GOT3 (cell line): ENCODE data around the gene ENOSF1.
"Not testable (repeated sequence)": the region's sequence is repeated elsewhere in the genome, so short reads cannot be mapped to it uniquely, and the experiment has no call there.

Source experiments
- DNase-seq: peaks from one replicate; lab custom pipeline; 2025; ENCODE audit warnings: mixed read lengths; lab: John Stamatoyannopoulos, UW

Gene ENOSF1, protein sequence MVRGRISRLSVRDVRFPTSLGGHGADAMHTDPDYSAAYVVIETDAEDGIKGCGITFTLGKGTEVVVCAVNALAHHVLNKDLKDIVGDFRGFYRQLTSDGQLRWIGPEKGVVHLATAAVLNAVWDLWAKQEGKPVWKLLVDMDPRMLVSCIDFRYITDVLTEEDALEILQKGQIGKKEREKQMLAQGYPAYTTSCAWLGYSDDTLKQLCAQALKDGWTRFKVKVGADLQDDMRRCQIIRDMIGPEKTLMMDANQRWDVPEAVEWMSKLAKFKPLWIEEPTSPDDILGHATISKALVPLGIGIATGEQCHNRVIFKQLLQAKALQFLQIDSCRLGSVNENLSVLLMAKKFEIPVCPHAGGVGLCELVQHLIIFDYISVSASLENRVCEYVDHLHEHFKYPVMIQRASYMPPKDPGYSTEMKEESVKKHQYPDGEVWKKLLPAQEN

GRCh38 chr18:712401-713134, at the start of gene ENOSF1:
ENOSF1 (minus strand) TSS chr18:712630; CDS start chr18:712587, 43 bp downstream.
- DNase-seq = peak; percentile 28

GRCh38 chr18:759864-760263, 47.4 kb upstream of the ENOSF1 start:
- not testable (repeated sequence) for DNase-seq

GRCh38 chr18:755506-755905, 43.1 kb upstream of the ENOSF1 start:
- no peak for DNase-seq

DNA sequence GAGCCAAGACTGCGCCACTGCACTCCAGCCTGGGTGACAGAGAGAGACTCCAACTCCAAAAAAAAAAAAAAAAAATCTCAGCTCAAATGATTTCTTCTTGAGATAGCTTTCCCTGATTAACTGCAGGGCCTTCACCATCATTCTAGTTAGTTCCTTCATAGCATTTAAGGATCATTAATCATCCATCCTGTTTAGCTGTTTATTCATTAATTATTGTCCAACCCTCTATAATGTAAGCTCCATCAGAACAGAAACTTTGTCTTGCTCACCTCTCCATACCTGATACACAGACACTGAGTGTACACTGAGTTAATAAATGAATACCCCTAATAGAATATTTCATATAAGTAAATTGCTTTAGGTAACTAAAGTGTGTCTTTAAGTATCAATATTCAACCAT, 42.2 kb upstream of the ENOSF1 start:
- DNase-seq = no peak

GRCh38 chr18:750456-750855, 38.0 kb upstream of the ENOSF1 start:
- DNase-seq = no peak

DNA sequence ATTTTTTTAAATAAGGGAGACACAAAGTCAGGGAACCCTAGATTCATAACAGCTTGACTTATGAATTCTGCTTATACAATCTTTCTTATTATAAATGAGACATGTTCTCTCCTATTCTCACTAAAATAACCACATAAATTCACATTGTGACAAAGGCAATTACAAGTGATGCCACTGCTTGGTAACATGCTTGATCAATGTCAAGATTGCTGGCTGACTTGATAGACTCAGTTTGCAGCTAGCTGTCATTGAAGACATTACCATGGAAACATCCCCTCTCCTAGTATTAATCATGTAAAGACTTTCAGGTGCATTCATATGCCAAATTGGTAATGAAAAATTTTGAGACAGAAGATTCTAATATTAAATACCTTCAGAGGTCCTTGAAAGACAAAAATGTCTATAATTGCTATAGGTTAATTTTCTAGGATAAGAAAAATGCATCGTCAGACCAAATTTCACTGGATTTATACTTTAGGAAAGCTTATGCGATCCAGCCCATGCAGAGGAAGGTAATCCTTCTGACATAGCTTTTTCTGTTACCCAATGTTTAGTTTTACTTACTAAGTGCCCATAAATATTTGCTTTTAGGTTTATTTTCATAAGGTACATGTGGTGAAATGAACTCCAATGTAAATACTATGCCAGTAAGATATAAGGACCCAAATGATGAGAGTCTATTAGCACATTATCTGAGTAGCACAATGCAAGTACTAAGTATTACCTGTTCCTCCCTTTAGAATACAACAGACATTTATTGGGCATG, 32.6 kb upstream of the ENOSF1 start:
- no peak for DNase-seq

GRCh38 chr18:741931-742512, 29.6 kb upstream of the ENOSF1 start:
- no peak for DNase-seq

DNA sequence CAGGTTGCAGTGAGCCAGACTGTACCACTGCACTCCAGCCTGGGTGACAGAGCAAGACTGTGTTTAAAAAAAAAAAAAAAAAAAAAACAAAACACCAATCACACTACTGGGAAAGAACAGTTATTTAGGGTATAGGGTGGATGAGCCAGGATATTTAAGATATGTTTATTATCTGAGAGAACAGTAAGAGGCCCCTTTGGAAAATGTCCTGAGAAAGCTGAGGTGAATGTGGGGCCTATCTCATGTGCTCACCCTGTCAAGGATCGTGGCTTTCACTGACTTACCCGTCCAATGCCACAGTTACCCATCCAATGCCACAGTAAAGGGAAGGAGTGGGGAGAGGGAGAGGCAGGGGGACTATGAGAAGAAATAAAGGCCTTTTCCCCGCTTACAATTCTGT, 19.9 kb upstream of the ENOSF1 start:
- DNase-seq = no peak

DNA sequence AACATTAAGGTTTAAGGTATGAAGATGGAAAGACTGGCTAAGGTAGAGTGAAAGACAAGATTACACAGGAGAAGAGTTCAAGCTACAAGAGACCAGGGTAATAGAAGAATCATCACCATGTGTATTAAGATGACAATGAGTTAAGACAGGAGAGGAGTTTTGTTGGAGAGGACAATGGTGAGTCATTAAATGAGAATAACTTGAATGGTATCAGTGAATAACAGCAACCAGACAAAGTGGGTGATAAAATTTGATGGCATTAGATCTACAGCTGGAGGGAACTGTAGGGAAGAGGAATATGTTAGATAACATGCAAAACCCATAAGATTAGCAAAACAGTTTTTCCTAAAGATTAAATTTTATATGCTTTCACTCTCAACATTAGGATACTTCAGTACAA, 18.8 kb upstream of the ENOSF1 start:
- DNase-seq = no peak

GRCh38 chr18:730692-731091, 18.3 kb upstream of the ENOSF1 start:
- no peak for DNase-seq

GRCh38 chr18:730120-730519, 17.7 kb upstream of the ENOSF1 start:
- DNase-seq = not testable (repeated sequence)

DNA sequence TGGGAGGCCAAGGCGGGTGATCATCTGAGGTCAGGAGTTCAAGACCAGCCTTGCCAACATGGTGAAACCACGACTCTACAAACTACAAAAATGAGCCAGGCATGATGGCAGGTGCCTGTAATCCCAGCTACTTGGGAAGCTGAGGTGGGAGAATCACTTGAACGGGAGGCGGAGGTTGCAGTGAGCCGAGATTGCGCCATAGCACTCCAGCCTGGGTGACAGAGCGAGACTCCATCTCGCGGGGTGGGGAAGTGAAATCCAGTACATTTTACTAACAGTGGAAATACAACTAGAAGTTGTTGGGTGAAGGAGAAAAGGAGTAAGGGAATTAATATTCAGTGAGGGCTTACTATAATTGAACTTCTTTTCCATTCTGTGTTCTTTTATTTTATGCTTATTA, 13.2 kb upstream of the ENOSF1 start:
- DNase-seq = no peak

DNA sequence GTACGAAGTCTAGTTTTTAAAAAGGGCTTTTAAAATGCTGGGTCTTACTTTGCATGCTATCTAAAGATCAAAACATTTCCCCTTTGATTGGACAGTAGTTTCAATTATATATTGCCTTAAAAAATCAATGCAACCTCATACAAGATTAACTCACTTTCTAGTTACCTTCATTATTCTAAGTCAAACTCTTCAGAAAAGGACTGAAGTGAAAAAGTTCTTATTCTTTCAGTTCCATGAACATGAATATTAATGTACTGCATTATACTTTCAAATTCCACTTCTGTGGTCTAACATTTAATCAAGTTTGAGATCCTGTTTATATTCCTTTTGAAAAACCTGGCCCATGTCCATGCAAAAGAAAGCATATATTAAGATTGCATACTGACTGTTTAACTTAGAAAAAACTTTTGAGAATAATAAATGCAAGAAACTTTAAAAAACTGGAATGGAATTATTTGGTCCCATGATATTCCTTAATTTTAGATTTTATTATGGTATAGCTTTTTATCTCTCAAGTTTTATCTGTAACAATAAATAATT, 11.2 kb upstream of the ENOSF1 start:
- no peak for DNase-seq

- no peak for DNase-seq
Measured at GRCh38 chr18:717003-717402, 4.6 kb upstream of the ENOSF1 start.

GRCh38 chr18:715626-716025, 3.2 kb upstream of the ENOSF1 start:
- DNase-seq = no peak

DNA sequence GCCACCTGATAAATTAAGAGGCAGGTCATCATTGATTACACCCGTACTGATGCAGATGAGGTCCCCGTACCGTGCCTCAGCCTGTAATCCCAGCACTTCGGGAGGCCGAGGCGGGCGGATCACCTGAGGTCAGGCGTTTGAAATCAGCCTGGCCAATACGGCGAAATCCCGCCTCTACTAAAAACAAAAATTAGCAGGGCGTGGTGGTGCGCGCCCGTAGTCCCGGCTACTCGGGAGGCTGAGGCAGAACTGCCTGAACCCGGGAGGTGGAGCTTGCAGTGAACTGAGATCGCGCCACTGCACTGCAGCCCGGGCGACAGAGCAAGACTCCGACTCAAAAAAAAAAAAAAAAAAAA, 683 bp upstream of the ENOSF1 start:
- no peak for DNase-seq

GRCh38 chr18:711657-712400, 601 bp downstream of the ENOSF1 start:
- no peak for DNase-seq

- DNase-seq = no peak
Measured at GRCh38 chr18:711310-711656, 1.1 kb downstream of the ENOSF1 start.

GRCh38 chr18:710418-711300, 1.8 kb downstream of the ENOSF1 start:
- DNase-seq = no peak

GRCh38 chr18:709771-710170, 2.7 kb downstream of the ENOSF1 start:
- no peak for DNase-seq
